GM23338 (cell line): ENCODE measurements around the gene PCGF3. TPM values are rescaled to one million over a fixed set of nuclear protein-coding genes. Genes with fewer than 3 reads are reported as not detected.

Source experiments
- ATAC-seq: fragments of 200-7000 bp; cut with Tn5 transposase; 3 replicates; pipeline ENCODE4 v1.9.1; 2020
- DNase-seq: peaks from one replicate; pipeline ENCODE4 v3.0.0-alpha.2; 2015; ENCODE audit warnings: low spot score
- H2AFZ ChIP-seq: fragments of 200-600 bp; sonication (generic); 2 replicates; pipeline ENCODE4 v1.8.0; 2016; ENCODE audit warnings: antibody characterized with exemption, mild to moderate bottlenecking, moderate library complexity
- H3F3A ChIP-seq: fragments of 200-600 bp; sonication (generic); replicated peaks from 2 replicates; pipeline ENCODE4 v1.8.0; 2017; ENCODE audit warnings: antibody characterized with exemption, mixed run types, low read depth
- H3K27ac ChIP-seq: fragments of 200-600 bp; sonication (generic); 2 replicates; pipeline ENCODE4 v1.6.1; 2016; ENCODE audit warnings: low read depth
- H3K27me3 ChIP-seq: fragments of 200-600 bp; sonication (generic); 2 replicates; pipeline ENCODE4 v1.8.0; 2016; ENCODE audit warnings: mild to moderate bottlenecking, mixed run types, moderate library complexity; ENCODE audit not compliant: insufficient read depth
- H3K36me3 ChIP-seq: fragments of 200-600 bp; sonication (generic); 2 replicates; pipeline ENCODE4 v1.8.0; 2016; ENCODE audit warnings: mild to moderate bottlenecking; ENCODE audit not compliant: insufficient read depth
- H3K4me1 ChIP-seq: fragments of 200-600 bp; sonication (generic); 2 replicates; pipeline ENCODE4 v1.8.0; 2016; ENCODE audit warnings: mild to moderate bottlenecking, moderate library complexity; ENCODE audit not compliant: insufficient read depth
- H3K4me2 ChIP-seq: fragments of 200-600 bp; sonication (generic); 2 replicates; pipeline ENCODE4 v1.7.1; 2017; ENCODE audit warnings: mixed run types
- H3K4me3 ChIP-seq: fragments of 200-600 bp; sonication (generic); 2 replicates; pipeline ENCODE4 v1.6.1; 2016; ENCODE audit warnings: mixed run types
- H3K79me2 ChIP-seq: fragments of 200-600 bp; sonication (generic); replicated peaks from 2 replicates; pipeline ENCODE4 v1.8.0; 2017; ENCODE audit warnings: mild to moderate bottlenecking; ENCODE audit not compliant: insufficient read depth
- H3K9me2 ChIP-seq: fragments of 200-600 bp; sonication (generic); 2 replicates; pipeline ENCODE4 v1.8.0; 2017; ENCODE audit not compliant: insufficient read depth
- H4K20me1 ChIP-seq: fragments of 200-600 bp; sonication (generic); replicated peaks from 2 replicates; pipeline ENCODE4 v1.8.0; 2017; ENCODE audit warnings: mild to moderate bottlenecking; ENCODE audit not compliant: insufficient read depth
- H3K27ac Mint-ChIP-seq: 2 replicates; pipeline ENCODE4 v1.8.0; 2020; ENCODE audit warnings: inconsistent platforms, mild to moderate bottlenecking, moderate library complexity, mixed read lengths
- H3K27me3 Mint-ChIP-seq: 3 replicates; pipeline ENCODE4 v1.8.0; 2022; ENCODE audit warnings: low read depth, mild to moderate bottlenecking, moderate library complexity, mixed read lengths, inconsistent platforms; ENCODE audit not compliant: insufficient read depth, poor library complexity
- H3K36me3 Mint-ChIP-seq: 3 replicates; pipeline ENCODE4 v1.8.0; 2021; ENCODE audit warnings: low read depth, mild to moderate bottlenecking, inconsistent platforms, moderate library complexity, mixed read lengths
- H3K4me1 Mint-ChIP-seq: 3 replicates; pipeline ENCODE4 v1.8.0; 2020; ENCODE audit warnings: mild to moderate bottlenecking, inconsistent platforms, mixed read lengths
- H3K4me3 Mint-ChIP-seq: 3 replicates; pipeline ENCODE4 v1.8.0; 2021; ENCODE audit warnings: moderate library complexity, mild to moderate bottlenecking, inconsistent platforms, mixed read lengths
- H3K9me3 Mint-ChIP-seq: 3 replicates; pipeline ENCODE4 v1.8.0; 2020; ENCODE audit warnings: moderate library complexity, mild to moderate bottlenecking, inconsistent platforms, mixed read lengths
- CREB1 ChIP-seq: fragments of 250-450 bp; sonication (Bioruptor Pico); IDR thresholded peaks from 2 replicates; pipeline ENCODE4 v1.5.0; 2020; ENCODE audit warnings: low read depth, mild to moderate bottlenecking, moderate library complexity
- CTCF ChIP-seq, 2 experiments: fragments of 200-600 bp in 1 of 2; sonication (generic) in 1 of 2; conservative IDR thresholded peaks; 2 replicates each; pipeline versions ENCODE4 v1.5.1 to v1.6.1; 2016 to 2017; ENCODE audit warnings: antibody characterized with exemption in 2 of 2, low read depth in 2 of 2, mild to moderate bottlenecking in 2 of 2, moderate library complexity in 1 of 2
- ETS1 ChIP-seq: IDR thresholded peaks from 2 replicates; pipeline ENCODE4 v1.6.1; 2016; ENCODE audit warnings: antibody characterized with exemption
- EZH2 ChIP-seq: fragments of 200-600 bp; sonication (generic); IDR thresholded peaks from one replicate; pipeline ENCODE4 v1.8.0; 2017; ENCODE audit warnings: antibody characterized with exemption, mild to moderate bottlenecking, low read depth; ENCODE audit not compliant: unreplicated experiment
- EZH2phosphoT487 ChIP-seq: fragments of 200-600 bp; sonication (generic); IDR thresholded peaks from one replicate; pipeline ENCODE4 v1.8.1; 2018; ENCODE audit warnings: antibody characterized with exemption; ENCODE audit not compliant: unreplicated experiment
- JUNB ChIP-seq: IDR thresholded peaks from one replicate; pipeline ENCODE4 v1.6.1; 2016; ENCODE audit warnings: antibody characterized with exemption; ENCODE audit not compliant: unreplicated experiment
- NANOG ChIP-seq: IDR thresholded peaks from 2 replicates; pipeline ENCODE4 v1.6.1; 2016; ENCODE audit warnings: antibody characterized with exemption, borderline replicate concordance
- POLR2AphosphoS5 ChIP-seq: IDR thresholded peaks from 2 replicates; pipeline ENCODE4 v1.6.1; 2016; ENCODE audit warnings: antibody characterized with exemption, low read depth
- STAT1 ChIP-seq: IDR thresholded peaks from one replicate; pipeline ENCODE4 v1.6.1; 2016; ENCODE audit warnings: antibody characterized with exemption; ENCODE audit not compliant: unreplicated experiment
- ZNF114 ChIP-seq: fragments of 250-450 bp; sonication (Bioruptor Pico); IDR thresholded peaks from 2 replicates; pipeline ENCODE4 v1.5.0; 2020; ENCODE audit warnings: mild to moderate bottlenecking, moderate library complexity
- ZNF331 ChIP-seq: fragments of 250-450 bp; sonication (Bioruptor Pico); IDR thresholded peaks from 2 replicates; pipeline ENCODE4 v1.5.0; 2020; ENCODE audit warnings: low read depth, mild to moderate bottlenecking, moderate library complexity
- ZNF462 ChIP-seq: fragments of 250-450 bp; sonication (Bioruptor Pico); IDR thresholded peaks from 2 replicates; pipeline ENCODE4 v1.5.0; 2020; ENCODE audit warnings: mild to moderate bottlenecking, moderate library complexity
- polyA plus RNA-seq: library from polyadenylated mRNA; unstranded; fragments of >200 nt; fragmentation: Nextera tagmentation; extraction: Ambion mirVana; gene quantifications from 2 replicates; pipeline ENCODE4 v1.2.1, GENCODE V29; 2016
- total RNA-seq: library from RNA; depleted of rRNA; stranded (reverse); fragments of >200 nt; shearing (Covaris generic); gene quantifications from 2 replicates; pipeline ENCODE4 v1.2.3, GENCODE V29; 2014
- TF ChIP-seq, protein P1 (sequence below): IDR thresholded peaks from one replicate; pipeline ENCODE4 v1.6.1; 2018; ENCODE audit warnings: antibody characterized with exemption; ENCODE audit not compliant: unreplicated experiment

Gene PCGF3
- total and polyA plus RNA-seq, 2 experiments from 2014 or later: 33.1 to 49.0 TPM

GRCh38 chr4:726235-726787 is 20.7 kb downstream of the PCGF3 start:
- H3F3A ChIP-seq: peaks cover 6% of the 10 kb centered on the region; the same call in 1 of the 2 replicates
- ATAC-seq (peak; percentile 20; the same call in 2 of the 3 replicates), DNase-seq (no peak)
- no peak overlapping the region for H2AFZ ChIP-seq
- Mint-ChIP-seq H3K27ac (no peak overlapping the region), H3K27me3 (peaks cover 18% of the 10 kb centered on the region), H3K9me3 (no peaks in the 10 kb centered on the region; the same call in 2 of the 3 replicates), H3K36me3 (peaks cover 34% of the 10 kb centered on the region), H3K4me3 (no peak overlapping the region), H3K4me1 (peaks cover 2% of the 10 kb centered on the region; the same call in 1 of the 3 replicates)
- H3K27me3 ChIP-seq: no peaks in the 10 kb centered on the region
- no peak overlapping the region for H3K4me2 ChIP-seq
- H3K36me3 ChIP-seq: no peaks in the 10 kb centered on the region
- peaks cover 16% of the 10 kb centered on the region for H4K20me1 ChIP-seq
- TF ChIP-seq ETS1 (no peak), JUNB (no peak), EZH2 (no peak), CREB1 (no peak), EZH2phosphoT487 (no peak), CTCF (conservative IDR thresholded peaks at IDR 0.05; ENCODE audit: low read depth in 2 of 2) (no peak), ZNF331 (CRISPR knock-in tag) (no peak), NANOG (no peak), ZNF114 (CRISPR knock-in tag) (no peak), POLR2AphosphoS5 (no peak), STAT1 (no peak), ZNF462 (no peak)
- TF ChIP-seq, protein P1, sequence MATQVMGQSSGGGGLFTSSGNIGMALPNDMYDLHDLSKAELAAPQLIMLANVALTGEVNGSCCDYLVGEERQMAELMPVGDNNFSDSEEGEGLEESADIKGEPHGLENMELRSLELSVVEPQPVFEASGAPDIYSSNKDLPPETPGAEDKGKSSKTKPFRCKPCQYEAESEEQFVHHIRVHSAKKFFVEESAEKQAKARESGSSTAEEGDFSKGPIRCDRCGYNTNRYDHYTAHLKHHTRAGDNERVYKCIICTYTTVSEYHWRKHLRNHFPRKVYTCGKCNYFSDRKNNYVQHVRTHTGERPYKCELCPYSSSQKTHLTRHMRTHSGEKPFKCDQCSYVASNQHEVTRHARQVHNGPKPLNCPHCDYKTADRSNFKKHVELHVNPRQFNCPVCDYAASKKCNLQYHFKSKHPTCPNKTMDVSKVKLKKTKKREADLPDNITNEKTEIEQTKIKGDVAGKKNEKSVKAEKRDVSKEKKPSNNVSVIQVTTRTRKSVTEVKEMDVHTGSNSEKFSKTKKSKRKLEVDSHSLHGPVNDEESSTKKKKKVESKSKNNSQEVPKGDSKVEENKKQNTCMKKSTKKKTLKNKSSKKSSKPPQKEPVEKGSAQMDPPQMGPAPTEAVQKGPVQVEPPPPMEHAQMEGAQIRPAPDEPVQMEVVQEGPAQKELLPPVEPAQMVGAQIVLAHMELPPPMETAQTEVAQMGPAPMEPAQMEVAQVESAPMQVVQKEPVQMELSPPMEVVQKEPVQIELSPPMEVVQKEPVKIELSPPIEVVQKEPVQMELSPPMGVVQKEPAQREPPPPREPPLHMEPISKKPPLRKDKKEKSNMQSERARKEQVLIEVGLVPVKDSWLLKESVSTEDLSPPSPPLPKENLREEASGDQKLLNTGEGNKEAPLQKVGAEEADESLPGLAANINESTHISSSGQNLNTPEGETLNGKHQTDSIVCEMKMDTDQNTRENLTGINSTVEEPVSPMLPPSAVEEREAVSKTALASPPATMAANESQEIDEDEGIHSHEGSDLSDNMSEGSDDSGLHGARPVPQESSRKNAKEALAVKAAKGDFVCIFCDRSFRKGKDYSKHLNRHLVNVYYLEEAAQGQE: no peak
- H3K27ac ChIP-seq: no peak overlapping the region
- H3K4me3 ChIP-seq: no peak overlapping the region
- no peaks in the 10 kb centered on the region for H3K9me2 ChIP-seq
- H3K79me2 ChIP-seq: peaks cover 71% of the 10 kb centered on the region
- H3K4me1 ChIP-seq: no peaks in the 10 kb centered on the region
